HL-60 (cell line): ENCODE results near the gene TBC1D17.

ENCODE experiments used
- DNase-seq, 2 experiments: peaks; one replicate each; pipeline ENCODE4 v3.0.0-alpha.2; 2010 to 2020; ENCODE audit warnings: low read depth in 1 of 2, low spot score in 1 of 2
- H3K27ac ChIP-seq: fragments of 250-450 bp; sonication (Bioruptor Pico); replicated peaks from 2 replicates; pipeline ENCODE4 v1.5.1; 2020; ENCODE audit warnings: mild to moderate bottlenecking, moderate library complexity
- H3K27me3 ChIP-seq: fragments of 250-450 bp; sonication (Bioruptor Pico); 2 replicates; pipeline ENCODE4 v1.5.1; 2021; ENCODE audit warnings: mild to moderate bottlenecking, moderate library complexity; ENCODE audit not compliant: insufficient read depth, poor library complexity, severe bottlenecking
- H3K4me3 ChIP-seq: replicated peaks from 2 replicates; pipeline ENCODE4 v1.5.1; 2011; ENCODE audit warnings: mild to moderate bottlenecking, control low read depth, low read length; ENCODE audit not compliant: insufficient read depth
- CTCF ChIP-seq: IDR thresholded peaks from one replicate; pipeline ENCODE4 v1.5.1; 2011; ENCODE audit warnings: low read length, control low read depth, inconsistent platforms; ENCODE audit not compliant: insufficient read depth
- GABPA ChIP-seq: IDR thresholded peaks from 2 replicates; pipeline ENCODE4 v1.6.1; 2012; ENCODE audit warnings: low read depth
- POLR2AphosphoS5 ChIP-seq: IDR thresholded peaks from 2 replicates; pipeline ENCODE4 v1.6.1; 2012; ENCODE audit warnings: low read depth
- SPI1 ChIP-seq: IDR thresholded peaks from 2 replicates; pipeline ENCODE4 v1.6.1; 2012; ENCODE audit warnings: low read depth, mild to moderate bottlenecking, borderline replicate concordance
- TF ChIP-seq, protein P1 (sequence below): IDR thresholded peaks from 2 replicates; pipeline ENCODE4 v1.6.1; 2012; ENCODE audit warnings: low read depth; ENCODE audit not compliant: insufficient replicate concordance

The TBC1D17 gene

GRCh38 chr19:49849433-49850220, 27.9 kb upstream of the TBC1D17 start:
- H3K4me3 ChIP-seq, result no peak overlapping the region; the same call in 1 of the 2 replicates
- no peak for DNase-seq
- no peak overlapping the region; the same call in 1 of the 2 replicates for H3K27ac ChIP-seq
- H3K27me3 ChIP-seq, result no peaks in the 10 kb centered on the region
- TF ChIP-seq SPI1, result no peak
- no peak for TF ChIP-seq GABPA
- no peak for TF ChIP-seq CTCF
- TF ChIP-seq, protein P1, sequence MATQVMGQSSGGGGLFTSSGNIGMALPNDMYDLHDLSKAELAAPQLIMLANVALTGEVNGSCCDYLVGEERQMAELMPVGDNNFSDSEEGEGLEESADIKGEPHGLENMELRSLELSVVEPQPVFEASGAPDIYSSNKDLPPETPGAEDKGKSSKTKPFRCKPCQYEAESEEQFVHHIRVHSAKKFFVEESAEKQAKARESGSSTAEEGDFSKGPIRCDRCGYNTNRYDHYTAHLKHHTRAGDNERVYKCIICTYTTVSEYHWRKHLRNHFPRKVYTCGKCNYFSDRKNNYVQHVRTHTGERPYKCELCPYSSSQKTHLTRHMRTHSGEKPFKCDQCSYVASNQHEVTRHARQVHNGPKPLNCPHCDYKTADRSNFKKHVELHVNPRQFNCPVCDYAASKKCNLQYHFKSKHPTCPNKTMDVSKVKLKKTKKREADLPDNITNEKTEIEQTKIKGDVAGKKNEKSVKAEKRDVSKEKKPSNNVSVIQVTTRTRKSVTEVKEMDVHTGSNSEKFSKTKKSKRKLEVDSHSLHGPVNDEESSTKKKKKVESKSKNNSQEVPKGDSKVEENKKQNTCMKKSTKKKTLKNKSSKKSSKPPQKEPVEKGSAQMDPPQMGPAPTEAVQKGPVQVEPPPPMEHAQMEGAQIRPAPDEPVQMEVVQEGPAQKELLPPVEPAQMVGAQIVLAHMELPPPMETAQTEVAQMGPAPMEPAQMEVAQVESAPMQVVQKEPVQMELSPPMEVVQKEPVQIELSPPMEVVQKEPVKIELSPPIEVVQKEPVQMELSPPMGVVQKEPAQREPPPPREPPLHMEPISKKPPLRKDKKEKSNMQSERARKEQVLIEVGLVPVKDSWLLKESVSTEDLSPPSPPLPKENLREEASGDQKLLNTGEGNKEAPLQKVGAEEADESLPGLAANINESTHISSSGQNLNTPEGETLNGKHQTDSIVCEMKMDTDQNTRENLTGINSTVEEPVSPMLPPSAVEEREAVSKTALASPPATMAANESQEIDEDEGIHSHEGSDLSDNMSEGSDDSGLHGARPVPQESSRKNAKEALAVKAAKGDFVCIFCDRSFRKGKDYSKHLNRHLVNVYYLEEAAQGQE, result no peak
- no peak for TF ChIP-seq POLR2AphosphoS5

DNA sequence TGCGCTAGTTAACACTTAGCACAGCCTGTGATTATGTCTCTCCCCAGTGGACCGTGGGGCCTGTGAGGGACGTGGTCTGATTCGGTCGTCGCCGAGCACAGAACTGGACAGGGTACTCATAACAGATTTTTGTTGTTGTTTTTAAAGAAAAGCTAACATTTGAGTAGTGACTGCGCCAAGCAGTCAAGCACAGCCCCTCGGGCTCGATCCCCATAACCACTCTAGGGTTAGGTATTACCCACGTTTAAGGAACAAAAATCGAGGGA, 27.3 kb upstream of the TBC1D17 start:
- H3K4me3 ChIP-seq, result peak overlapping the region; percentile 74
- peak overlapping the region; percentile 97 for H3K27ac ChIP-seq
- no peaks in the 10 kb centered on the region for H3K27me3 ChIP-seq
- no peak for TF ChIP-seq POLR2AphosphoS5
- no peak for TF ChIP-seq CTCF
- TF ChIP-seq, protein P1, result no peak
- no peak for TF ChIP-seq SPI1
- TF ChIP-seq GABPA, result no peak
- DNase-seq, result no peak

GRCh38 chr19:49850487-49851342, 26.8 kb upstream of the TBC1D17 start, which contains the start of gene PTOV1:
TSS of gene PTOV1 (plus strand) at chr19:49851159.
- TF ChIP-seq POLR2AphosphoS5 (peak; percentile 65; the same call in 1 of the 2 replicates), GABPA (peak; percentile 28; the same call in 1 of the 2 replicates), CTCF (no peak), SPI1 (no peak)
- TF ChIP-seq, protein P1, result no peak
- Histone ChIP-seq H3K27me3 (no peaks in the 10 kb centered on the region), H3K4me3 (peak within 1 kb of the TSS; percentile 74), H3K27ac (peak within 1 kb of the TSS; percentile 97)
- peak; percentile 83 to 89 for DNase-seq
